Effector CD8-positive, alpha-beta T cell (primary cell): ENCODE data around the gene SH3BP4.

Source experiments
- DNase-seq: peaks from one replicate; lab custom pipeline; 2025; lab: John Stamatoyannopoulos, UW

SH3BP4 gene

DNA sequence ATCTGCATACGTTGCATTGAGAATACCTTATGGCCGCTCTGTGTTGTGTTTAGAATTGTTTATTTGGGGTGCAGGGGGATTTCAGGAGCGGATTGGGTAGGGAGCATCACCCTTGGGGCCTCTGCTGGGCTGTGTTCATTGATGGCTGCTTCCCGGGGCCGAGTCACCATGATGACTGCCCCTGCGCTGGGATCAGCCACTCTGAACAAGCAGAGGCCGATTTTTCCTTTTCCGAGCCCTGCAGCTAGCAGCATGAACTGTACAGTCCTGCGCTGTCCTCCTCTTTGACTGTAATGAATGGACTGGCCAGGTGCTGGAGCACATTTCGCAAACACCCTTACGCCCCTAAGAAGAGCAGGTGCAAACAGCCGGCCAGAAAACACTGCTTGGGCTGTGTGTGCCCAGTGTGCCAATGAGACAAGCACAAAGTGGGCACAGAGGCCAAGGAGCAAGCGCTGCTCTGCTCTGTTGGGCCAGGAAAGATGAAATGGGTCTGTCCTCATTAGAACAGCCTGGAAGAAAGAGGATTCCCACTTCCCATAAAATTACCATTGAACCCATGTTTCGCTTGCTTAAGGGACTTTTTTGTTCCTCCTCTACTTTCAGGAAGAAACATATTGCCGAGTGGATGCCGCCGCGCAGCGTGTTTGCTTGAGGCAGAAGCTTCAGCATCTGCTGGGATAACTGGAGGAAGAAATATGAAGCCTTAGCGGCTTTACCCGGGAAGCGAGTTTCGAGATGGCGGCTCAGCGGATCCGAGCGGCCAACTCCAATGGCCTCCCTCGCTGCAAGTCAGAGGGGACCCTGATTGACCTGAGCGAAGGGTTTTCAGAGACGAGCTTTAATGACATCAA, 82.7 kb downstream of the SH3BP4 start:
- no peak for DNase-seq

DNA sequence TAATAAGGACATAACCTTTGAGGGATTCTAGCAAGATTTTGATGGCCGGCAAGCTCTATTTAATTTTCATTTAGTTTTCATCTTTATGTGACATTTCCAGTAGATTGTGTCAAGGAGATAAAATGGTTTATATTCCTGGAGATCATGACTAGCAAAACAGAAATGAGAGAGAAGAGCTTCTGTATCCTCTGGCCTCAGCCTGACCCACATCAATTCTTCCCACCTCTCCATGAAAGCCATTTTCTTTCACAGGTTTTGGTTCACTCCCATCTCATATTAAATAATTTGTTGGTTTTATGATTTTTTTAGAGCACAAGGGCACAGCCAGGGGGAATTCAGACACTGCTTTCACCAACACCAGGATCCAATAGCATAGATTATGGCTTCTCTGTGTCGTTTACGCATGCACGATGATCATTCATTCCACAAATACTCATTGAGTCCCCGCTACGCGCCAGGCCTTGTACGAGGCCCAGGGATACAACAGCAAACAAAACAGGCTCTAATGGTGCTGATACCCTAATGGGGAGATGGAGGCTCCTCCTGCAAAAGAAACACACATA, 85.9 kb downstream of the SH3BP4 start:
- DNase-seq = no peak

DNA sequence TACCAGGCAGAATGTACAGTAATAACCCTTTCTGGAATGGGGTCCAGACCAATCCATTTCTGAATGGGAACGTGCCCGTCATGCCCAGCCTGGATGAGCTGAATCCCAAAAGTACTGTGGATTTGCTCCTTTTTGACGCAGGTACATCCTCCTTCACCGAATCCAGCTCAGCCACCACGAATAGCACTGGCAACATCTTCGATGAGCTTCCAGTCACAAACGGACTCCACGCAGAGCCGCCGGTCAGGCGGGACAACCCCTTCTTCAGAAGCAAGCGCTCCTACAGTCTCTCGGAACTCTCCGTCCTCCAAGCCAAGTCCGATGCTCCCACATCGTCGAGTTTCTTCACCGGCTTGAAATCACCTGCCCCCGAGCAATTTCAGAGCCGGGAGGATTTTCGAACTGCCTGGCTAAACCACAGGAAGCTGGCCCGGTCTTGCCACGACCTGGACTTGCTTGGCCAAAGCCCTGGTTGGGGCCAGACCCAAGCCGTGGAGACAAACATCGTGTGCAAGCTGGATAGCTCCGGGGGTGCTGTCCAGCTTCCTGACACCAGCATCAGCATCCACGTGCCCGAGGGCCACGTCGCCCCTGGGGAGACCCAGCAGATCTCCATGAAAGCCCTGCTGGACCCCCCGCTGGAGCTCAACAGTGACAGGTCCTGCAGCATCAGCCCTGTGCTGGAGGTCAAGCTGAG, 89.6 kb downstream of the SH3BP4 start:
- no peak for DNase-seq

DNA sequence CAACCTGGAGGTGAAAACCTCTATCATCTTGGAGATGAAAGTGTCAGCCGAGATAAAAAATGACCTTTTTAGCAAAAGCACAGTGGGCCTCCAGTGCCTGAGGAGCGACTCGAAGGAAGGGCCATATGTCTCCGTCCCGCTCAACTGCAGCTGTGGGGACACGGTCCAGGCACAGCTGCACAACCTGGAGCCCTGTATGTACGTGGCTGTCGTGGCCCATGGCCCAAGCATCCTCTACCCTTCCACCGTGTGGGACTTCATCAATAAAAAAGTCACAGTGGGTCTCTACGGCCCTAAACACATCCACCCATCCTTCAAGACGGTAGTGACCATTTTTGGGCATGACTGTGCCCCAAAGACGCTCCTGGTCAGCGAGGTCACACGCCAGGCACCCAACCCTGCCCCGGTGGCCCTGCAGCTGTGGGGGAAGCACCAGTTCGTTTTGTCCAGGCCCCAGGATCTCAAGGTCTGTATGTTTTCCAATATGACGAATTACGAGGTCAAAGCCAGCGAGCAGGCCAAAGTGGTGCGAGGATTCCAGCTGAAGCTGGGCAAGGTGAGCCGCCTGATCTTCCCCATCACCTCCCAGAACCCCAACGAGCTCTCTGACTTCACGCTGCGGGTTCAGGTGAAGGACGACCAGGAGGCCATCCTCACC, 90.2 kb downstream of the SH3BP4 start:
- DNase-seq = no peak

DNA sequence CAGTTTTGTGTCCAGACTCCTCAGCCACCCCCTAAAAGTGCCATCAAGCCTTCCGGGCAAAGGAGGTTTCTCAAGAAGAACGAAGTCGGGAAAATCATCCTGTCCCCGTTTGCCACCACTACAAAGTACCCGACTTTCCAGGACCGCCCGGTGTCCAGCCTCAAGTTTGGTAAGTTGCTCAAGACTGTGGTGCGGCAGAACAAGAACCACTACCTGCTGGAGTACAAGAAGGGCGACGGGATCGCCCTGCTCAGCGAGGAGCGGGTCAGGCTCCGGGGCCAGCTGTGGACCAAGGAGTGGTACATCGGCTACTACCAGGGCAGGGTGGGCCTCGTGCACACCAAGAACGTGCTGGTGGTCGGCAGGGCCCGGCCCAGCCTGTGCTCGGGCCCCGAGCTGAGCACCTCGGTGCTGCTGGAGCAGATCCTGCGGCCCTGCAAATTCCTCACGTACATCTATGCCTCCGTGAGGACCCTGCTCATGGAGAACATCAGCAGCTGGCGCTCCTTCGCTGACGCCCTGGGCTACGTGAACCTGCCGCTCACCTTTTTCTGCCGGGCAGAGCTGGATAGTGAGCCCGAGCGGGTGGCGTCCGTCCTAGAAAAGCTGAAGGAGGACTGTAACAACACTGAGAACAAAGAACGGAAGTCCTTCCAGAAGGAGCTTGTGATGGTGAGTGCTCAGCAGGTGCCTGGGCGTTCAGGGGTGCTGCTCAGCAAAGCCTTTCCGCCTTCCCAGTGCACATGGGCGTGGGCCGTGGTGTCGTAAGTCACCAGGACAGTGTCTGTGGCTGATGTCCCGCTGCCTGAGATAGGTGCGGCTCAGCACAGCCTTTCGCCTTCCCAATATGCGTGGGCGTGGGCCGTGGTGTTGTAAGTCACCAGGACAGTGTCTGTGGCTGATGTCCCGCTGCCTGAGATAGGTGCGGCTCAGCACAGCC, 91.0 kb downstream of the SH3BP4 start:
- DNase-seq = no peak

DNA sequence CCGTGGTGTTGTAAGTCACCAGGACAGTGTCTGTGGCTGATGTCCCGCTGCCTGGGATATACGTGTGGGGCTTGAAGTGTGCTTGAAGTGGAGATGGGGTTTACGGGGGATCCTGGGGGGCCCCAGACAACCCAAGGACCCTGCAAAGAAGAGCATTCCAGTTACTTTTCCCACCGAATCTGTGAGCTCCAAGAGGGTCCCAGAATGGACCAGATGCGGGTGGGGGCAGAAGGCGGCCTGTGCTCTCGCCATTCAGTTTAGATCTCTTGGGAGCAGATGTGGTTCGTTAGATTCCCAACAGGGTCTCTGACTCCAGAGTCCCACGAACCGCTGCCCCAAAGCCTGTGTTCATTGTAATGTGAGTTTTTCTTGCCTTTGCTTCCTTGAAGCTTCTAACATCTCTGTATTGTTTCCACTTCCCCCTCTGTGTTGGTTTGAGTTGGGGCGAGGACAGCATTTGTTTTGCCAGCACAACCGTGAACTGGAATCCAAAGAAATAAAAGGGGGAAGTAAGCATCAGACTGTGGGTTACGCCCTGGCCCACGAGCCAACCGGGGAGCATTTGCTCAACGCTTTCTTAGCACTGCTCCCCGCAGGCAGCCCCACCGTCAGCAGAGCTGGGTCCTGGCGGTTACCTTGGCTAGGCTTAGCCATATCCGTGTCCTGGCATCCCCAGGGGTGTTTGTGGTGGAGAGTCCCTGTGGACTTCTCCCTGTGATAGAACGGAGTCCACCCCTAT, 92.1 kb downstream of the SH3BP4 start:
- DNase-seq = no peak

DNA sequence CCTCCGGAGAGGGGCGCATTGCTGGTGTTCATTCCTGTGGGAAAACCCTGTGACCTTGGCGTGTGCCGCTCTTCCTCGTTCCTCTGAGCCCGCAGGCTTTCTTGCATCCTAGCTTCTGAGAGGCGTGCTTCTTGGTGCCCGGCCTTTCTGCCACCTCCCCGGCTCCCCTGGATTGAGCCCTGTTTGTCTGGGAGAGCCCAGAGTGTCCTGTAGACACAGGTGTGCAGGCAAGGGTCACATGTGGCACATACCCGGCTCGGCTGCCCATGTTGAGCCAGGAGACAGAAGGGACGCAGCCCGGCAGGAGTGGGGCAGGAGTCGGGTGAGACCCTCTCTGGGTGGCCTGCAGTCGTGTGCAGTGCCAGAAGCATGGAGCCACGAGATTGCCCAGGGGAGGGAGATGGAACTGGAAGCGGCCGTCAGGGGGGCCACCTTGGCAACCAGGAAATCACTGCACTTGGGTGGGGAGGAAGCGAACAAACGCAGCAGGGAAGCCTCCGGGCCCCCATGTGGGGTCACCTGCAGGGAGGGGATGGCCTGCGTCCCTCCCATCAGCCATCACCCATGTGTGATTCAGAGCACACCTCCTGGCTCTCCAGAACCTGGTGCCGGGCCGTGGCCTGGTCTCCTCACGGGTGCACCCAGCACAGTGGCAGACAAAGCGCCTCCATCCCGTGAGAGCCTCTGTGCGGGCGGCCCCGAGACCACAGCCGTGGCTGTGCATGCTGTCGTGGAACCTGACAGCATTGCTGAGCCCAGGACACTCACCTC, 92.9 kb downstream of the SH3BP4 start:
- DNase-seq = no peak

DNA sequence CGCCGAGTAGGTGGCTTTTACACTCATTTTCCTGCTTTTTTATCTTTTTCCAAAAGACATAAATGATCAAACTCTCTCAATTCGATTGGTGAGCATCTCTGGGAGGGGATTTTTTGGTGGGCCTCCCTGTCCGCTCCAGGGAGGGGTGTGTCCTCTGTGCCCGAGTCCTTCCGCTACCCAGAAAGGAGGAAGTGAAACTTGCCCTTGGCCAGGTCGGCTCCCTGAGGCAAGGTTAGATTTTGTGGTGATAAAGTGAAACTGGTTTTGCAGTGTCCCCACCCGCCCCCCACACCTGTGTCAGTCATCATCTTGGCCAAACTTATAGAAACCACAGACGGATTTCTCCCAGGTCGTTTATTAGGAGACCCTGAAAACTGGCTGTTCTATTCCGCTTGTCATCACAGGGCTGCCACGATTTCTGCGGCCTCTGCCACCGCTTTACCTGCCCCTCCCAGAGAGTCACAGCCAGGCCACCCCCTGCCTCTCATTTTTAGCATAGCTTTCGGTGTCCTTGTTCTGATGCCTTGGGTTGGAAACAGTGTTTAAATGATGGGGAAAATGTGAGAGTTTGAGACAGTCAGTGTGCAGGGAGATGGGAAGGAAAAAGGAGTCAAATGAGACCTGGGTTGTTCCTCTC, 93.6 kb downstream of the SH3BP4 start:
- DNase-seq = no peak

DNA sequence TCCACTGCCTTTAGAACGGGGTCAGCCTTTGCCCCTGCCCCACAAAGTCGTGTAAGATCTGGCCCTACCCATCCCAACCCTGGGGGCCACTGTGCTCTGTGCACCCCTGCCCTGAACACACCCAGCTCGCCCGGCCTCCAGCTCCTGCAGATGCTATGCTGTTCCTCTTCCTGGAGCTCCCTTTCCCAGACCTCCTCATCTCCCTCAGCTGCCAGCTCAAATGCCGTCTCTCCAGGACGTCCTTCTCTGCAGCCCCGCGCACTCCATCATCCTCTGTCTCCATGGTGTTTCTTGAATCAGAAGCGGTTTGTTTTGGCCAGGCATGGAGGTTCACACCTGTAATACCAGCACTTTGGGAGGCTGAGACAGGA, 94.1 kb downstream of the SH3BP4 start:
- no peak for DNase-seq

DNA sequence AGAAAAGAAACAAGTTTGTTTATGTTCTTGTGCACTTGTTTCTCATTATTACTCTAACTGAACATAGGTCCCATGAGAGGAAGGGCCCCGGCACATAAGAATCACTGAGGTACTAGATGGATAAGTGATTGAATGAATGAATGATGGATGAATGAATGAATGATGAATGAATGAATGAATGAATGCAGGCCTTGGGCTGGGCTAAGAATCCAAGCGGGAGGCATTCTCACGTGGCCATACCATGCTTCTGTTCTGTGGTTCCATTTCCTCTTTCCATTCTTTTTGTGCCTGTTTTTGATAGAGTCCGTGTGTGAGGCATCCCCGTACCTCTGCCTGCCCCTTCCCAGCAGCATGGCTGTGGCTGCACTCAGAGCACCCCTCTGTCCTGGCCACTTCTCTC, 94.8 kb downstream of the SH3BP4 start:
- no peak for DNase-seq

DNA sequence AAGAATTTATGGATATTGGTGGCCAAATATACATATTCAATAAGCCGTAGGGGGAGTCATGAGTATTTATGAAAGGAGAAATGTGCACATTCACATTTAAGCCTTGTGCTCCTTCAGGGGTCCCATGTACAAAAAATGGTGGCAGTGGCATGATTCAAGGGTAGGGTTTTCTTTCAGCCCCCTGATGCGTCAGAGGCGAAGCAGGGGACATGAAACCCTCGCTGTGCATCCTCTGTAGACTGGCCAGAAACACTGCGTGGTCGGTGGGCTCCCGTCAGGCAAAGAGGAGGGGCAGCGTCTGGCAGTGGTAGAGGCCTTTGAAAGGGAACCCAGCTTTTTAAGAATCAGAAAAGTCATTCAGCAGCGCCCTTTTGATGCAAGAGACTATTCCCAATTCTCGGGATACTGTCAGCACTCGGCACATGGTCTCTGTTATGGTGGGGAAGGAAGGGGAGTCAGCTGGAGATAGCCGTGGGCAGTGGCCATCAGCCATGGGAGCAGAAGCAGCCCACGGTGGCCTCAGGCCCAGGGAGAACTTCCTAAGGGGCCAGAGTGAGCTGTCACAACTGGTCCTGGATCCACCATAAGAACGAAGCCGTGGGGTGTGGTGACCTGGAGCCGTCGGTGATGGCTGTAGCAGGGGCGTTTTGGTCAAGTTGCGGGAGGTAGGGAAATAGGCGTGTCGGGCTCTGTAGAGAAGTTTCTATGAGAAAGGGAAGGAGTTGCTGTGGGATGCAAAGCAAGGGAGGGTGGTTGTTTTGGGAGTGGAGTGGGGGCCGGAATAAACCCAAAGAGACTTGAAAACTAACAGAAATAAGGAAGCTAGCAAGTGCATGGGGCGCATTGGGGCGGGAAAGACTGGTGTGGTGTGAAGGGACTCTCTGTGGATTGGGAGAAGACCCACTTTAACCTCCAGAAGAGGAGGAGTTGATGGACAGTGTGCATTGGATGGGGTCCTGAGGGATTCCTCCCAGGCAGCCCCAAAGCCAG, 95.6 kb downstream of the SH3BP4 start:
- DNase-seq = no peak

DNA sequence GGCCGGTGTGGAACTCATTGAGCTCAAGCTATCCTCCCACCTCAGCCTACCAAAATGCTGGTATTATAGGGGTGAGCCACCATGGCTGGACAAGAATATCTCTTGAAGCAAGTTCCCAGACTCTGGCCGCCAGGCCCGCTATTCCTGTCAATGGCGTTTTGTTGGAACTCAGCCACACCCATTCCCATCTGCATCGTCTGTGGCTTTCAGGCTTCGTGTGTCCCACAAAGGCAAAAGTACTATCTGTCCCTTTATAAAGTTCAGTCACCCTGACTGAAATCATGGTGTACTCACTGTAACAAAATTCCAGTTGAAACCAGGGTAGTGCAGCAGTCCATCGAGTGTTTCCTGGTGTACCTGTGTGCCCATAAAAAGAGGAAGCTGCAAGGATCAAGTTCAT, 96.7 kb downstream of the SH3BP4 start:
- DNase-seq = no peak

DNA sequence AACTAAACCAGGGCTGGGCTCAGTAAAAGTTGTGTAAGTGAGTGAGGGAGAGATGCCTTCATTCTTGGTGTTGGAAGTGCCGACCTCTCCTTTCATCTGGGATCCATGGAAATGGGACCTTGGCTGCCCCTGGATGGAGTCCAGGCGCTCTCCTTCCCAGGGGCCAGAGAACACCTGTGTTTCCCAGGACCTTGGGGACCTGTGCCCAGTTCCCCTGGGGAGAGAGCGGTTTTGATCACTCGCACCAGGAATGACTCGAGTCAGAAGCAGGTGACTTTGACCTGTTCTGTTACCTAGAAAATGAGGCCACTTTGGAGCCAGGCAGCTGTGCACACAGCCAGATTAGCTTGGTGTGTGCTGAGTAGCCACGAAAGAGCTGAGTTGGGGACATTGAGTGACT, 97.3 kb downstream of the SH3BP4 start:
- DNase-seq = no peak

DNA sequence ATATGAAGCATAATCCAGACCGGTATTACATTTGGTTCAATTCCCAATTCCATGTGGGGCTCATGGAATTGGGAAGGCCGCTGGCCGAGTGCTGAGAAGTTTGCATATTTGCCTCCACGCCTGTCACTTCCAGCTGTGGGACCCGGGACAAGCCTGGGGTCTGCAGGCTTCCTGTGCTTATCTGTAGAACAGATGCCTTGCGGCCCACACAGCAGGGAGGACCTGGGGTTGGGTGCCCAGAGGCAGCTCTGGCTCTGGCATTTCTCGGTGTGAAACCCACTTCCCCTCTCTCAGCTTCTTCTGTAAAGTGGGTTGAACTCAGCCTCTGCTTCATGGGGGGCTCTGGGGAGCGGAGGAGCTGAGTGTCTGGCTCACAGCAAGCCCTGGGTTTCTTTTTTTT, 97.9 kb downstream of the SH3BP4 start:
- DNase-seq = no peak

DNA sequence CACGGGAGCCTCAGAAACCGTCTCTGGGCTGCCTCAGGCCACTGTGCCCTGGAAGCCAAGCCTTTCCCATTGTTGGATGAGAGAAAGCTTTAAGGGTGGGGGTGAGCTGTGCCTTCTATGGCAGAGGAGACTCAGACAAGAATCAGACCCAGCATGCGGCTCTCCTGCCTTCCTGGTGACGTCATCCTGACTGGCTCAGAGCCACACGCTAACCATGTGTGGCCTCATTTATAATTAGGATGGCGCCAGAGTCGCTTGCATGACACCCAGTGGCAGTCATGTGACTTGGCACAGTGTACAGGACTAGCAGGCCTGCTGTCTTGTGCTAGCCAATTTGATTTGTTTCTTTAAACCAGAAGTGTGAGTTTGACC, 99.1 kb downstream of the SH3BP4 start:
- DNase-seq = no peak

DNA sequence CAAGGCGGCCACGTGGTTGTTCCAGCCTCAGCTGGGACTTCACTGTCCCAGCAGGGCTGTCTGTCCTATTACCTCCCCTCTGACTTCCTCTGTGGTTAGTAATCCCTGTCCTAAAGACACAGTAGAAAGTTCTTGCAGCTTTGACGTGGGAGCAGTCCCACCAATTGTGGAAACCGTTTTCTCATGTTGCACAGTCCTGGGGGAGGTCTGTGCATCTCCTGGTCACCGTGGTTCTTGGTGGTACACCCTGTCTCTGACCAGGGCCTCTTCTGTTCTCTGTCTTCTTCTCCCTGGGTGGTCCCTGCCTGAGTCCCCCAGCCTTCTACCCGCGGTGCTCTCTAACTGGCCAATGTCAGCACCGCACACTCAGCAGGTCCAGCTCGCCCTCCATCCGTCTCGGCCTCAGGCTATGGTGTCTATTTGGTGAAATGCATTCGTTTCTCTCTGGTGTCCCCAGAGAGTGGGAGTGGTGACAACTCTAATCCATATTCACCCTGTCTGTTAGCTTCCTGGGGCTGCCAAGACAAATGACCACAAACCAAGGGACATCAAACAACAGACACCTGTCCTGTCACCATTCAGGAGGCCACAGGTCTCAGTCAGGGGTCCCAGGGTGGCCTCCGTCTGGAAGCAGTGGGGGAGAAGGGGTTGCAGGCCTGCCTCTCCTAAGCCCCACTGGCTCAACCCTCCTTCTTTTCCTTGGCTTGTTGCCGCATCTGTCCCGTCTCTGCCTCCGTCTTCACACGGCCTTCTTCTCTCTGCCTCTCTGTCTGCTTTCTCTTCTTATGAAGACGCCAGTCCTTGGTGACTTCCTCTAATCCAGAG, 99.8 kb downstream of the SH3BP4 start:
- no peak for DNase-seq

DNA sequence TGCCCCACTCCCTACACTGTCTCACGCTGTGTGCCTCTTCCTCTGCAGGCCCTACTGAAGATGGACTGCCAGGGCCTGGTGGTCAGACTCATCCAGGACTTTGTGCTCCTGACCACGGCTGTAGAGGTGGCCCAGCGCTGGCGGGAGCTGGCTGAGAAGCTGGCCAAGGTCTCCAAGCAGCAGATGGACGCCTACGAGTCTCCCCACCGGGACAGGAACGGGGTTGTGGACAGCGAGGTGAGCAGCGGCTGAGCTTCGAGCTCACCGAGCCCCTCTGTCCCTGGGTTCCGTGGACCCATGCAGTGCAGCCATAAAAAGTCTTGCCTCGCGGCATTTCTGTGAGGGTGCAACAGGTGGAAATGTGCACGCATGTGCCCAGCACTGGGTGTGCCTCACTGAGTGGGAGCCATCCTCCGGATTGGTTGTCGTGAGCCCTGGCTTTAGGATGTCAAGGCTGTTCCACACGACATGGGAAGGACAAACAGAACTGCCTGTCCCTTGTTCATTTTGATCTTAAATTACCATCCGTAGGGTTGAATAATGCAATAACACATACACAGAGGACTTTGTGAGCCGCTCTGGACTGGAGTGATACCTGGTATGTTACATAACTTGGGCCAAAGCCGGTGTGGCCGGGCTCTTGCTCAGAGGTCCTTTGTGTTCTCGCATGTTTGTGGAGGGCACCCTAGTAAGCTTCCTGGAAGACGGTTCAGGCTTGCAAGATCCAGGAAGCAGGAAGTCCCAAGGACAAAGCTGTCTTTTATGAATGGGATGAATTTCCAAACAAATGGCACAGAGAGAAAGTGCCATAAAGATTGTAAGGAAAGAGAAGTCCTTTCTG, 100.9 kb downstream of the SH3BP4 start:
- DNase-seq = no peak
